ENCODE results near the gene ORC4.

The ORC4 gene

DNA sequence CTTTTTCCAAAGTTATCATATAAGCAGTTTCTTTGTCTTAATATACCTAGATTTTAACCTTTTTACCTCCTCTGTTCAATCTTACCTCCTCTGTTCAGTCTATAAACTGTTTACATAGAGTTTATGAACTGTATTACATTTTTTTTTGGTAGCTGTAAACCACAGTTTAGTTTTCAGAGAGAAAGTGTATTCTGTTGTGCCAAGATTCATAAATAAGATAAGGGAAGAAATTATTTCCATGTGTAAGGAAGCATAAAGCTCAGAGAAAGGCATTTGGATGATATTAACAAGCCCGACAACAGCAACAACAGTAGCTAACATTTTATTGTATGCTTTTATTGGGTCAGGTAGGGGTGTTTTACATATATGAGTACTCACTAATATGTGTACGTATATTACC, 104.5 kb downstream of the ORC4 start:
- DNase-seq (ENCODE audit: extremely low spot score), result no peak
- ChIA-PET POLR2A (no interaction called here), CTCF (no interaction called here)
- TF ChIP-seq BHLHE40 (IDR thresholded peaks at IDR 0.05; ENCODE audit: borderline replicate concordance) (no peak), LEF1 (IDR thresholded peaks at IDR 0.05; ENCODE audit: borderline replicate concordance) (no peak), FOXK2 (IDR thresholded peaks at IDR 0.05) (no peak)

DNA sequence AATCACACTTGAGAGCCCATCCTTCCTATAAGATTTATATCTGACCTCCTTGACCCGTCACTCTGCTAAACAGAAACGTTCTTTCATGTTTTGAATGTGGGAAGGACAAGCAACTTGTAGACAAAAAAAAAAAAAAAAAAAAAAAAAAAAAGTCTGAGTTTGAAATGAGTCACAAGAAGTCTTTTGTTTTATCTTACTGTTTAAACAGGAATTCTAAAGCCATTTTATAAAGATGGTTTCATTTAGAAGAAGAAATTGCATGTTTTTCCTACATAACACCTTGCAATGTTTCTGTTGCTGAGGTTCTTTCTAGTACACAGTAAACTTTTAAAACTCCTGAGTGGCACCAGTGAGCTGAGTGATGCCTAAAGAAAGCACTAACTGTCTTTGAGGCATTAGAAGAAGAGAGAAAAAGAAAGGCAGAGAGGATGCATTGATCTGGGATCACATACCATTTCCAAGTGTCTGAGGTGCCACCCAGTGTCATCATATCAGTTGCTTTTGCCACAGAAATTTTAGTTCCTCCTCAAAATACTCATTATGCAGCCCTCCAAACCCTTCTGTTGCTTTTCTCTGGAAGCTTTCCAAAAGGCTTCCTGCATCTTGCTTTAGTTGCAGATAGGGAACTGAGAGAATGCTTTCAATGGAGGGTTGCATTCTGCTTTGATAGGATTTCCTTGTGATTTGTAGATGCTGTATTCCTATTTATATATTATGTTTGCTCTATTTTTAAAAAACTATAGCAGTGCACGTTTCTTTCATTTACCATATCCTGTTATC, 106.6 kb downstream of the ORC4 start:
- ChIA-PET POLR2A (no interaction called here), CTCF (no interaction called here)
- DNase-seq (ENCODE audit: extremely low spot score), result no peak
- TF ChIP-seq ZNF384 (IDR thresholded peaks at IDR 0.05), result no peak
- no peak for TF ChIP-seq TARDBP (IDR thresholded peaks at IDR 0.05)
- no peak for TF ChIP-seq CTBP1 (IDR thresholded peaks at IDR 0.05; ENCODE audit: borderline replicate concordance)
- no peak for TF ChIP-seq LEF1 (IDR thresholded peaks at IDR 0.05; ENCODE audit: borderline replicate concordance)
- TF ChIP-seq BHLHE40 (IDR thresholded peaks at IDR 0.05; ENCODE audit: borderline replicate concordance), result no peak
- no peak for TF ChIP-seq HDGF (IDR thresholded peaks at IDR 0.05; ENCODE audit: borderline replicate concordance)

DNA sequence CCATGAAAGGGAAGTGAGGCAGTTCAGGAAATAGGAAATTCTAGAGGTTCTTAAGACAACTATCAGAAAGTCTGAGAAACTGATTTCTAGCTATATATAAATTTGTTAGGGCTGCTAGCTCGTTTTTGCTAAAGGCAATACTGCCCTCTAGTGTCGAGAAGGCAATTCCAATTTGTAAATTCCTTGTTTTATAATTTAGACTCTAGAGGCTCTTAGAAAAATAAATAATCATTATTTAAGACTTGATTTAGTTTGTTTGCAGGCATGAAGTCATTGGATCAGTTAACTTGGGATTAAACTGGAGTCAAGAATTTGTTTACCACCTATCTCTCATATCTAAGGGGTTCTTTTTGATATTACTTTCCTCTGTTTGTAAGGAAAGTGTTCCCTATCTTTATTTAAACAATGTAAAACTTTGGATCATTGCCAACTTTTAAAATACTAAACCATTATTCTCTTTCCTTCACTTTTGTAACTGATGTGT, 109.5 kb downstream of the ORC4 start:
- DNase-seq (ENCODE audit: extremely low spot score), result peak; percentile 21
- ChIA-PET CTCF (interaction anchor here (0.8 kb wide), 1 partner anchor 66 kb away, joined by 3 read pairs; the partner anchor contains the start of gene ACVR2A), POLR2A (no interaction called here)
- no peak for TF ChIP-seq TARDBP (IDR thresholded peaks at IDR 0.05)
- no peak for TF ChIP-seq ELF4 (IDR thresholded peaks at IDR 0.05)
- no peak for TF ChIP-seq FOXM1 (IDR thresholded peaks at IDR 0.05; ENCODE audit: borderline replicate concordance)
- TF ChIP-seq ARNT (IDR thresholded peaks at IDR 0.05), result no peak
- TF ChIP-seq NFRKB (IDR thresholded peaks at IDR 0.05), result no peak
- no peak for TF ChIP-seq CTBP1 (IDR thresholded peaks at IDR 0.05; ENCODE audit: borderline replicate concordance)
- TF ChIP-seq, protein P1, sequence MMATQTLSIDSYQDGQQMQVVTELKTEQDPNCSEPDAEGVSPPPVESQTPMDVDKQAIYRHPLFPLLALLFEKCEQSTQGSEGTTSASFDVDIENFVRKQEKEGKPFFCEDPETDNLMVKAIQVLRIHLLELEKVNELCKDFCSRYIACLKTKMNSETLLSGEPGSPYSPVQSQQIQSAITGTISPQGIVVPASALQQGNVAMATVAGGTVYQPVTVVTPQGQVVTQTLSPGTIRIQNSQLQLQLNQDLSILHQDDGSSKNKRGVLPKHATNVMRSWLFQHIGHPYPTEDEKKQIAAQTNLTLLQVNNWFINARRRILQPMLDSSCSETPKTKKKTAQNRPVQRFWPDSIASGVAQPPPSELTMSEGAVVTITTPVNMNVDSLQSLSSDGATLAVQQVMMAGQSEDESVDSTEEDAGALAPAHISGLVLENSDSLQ (IDR thresholded peaks at IDR 0.05), result no peak
- no peak for TF ChIP-seq SUZ12 (IDR thresholded peaks at IDR 0.05)
- no peak for TF ChIP-seq ZNF384 (IDR thresholded peaks at IDR 0.05)
- TF ChIP-seq SP1 (IDR thresholded peaks at IDR 0.05), result no peak
- no peak for TF ChIP-seq L3MBTL2 (conservative IDR thresholded peaks at IDR 0.05)
- TF ChIP-seq HDGF (IDR thresholded peaks at IDR 0.05; ENCODE audit: borderline replicate concordance), result no peak
- no peak for TF ChIP-seq LEF1 (IDR thresholded peaks at IDR 0.05; ENCODE audit: borderline replicate concordance)
- no peak for TF ChIP-seq FOXK2 (IDR thresholded peaks at IDR 0.05)
- no peak for TF ChIP-seq FOXA1 (IDR thresholded peaks at IDR 0.05)
- TF ChIP-seq BHLHE40 (IDR thresholded peaks at IDR 0.05; ENCODE audit: borderline replicate concordance), result no peak

DNA sequence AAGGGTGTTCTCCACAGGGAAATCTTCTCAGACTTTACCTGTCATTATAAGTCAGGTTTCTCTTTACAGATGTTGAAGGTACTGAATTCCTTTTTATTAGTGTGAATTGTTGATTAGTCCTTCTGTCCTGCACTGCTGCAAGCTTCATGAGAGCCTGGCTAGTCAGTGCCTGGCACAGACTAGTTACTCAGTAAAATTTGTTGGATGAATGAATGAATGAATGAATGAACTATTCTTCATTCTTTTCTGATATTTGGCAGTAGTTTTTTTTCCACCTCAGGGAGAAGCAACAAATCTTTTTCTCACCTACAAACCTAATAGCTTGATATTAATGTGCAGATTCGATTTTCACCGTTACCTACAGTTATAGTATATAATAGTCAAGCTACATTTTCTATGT, 111.4 kb downstream of the ORC4 start:
- POLR2A ChIA-PET, result no interaction called here
- DNase-seq (ENCODE audit: extremely low spot score), result no peak
- CTCF ChIA-PET, result no interaction called here
- TF ChIP-seq FOXK2 (IDR thresholded peaks at IDR 0.05) (no peak), SUZ12 (IDR thresholded peaks at IDR 0.05) (no peak), L3MBTL2 (conservative IDR thresholded peaks at IDR 0.05) (no peak)

DNA sequence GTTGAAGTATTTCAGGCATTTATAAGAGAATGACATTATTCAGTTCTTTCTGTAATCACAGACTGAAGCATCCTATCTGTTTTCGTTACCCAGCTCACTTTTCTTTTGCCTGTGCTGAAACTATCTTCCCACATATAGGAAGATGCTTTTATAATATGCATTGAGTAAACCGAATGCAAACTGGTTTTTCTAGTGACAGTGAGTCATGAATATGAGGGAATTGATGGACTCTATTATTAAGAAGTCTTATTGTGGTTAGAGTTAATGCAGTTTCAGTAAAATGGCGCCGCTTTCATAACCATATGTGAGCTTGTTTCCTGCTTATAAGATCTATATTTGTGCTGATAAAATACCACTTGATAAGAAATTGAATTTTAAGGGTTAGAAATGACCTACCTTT, 116.5 kb downstream of the ORC4 start:
- ChIA-PET CTCF (no interaction called here), POLR2A (no interaction called here)
- no peak for DNase-seq (ENCODE audit: extremely low spot score)
- TF ChIP-seq TARDBP (IDR thresholded peaks at IDR 0.05) (no peak), ELF4 (IDR thresholded peaks at IDR 0.05) (no peak), HDGF (IDR thresholded peaks at IDR 0.05; ENCODE audit: borderline replicate concordance) (no peak), BHLHE40 (IDR thresholded peaks at IDR 0.05; ENCODE audit: borderline replicate concordance) (no peak), SUZ12 (IDR thresholded peaks at IDR 0.05) (no peak), FOXA1 (IDR thresholded peaks at IDR 0.05) (no peak), LEF1 (IDR thresholded peaks at IDR 0.05; ENCODE audit: borderline replicate concordance) (no peak), FOXK2 (IDR thresholded peaks at IDR 0.05) (no peak), SP1 (IDR thresholded peaks at IDR 0.05) (no peak), CTBP1 (IDR thresholded peaks at IDR 0.05; ENCODE audit: borderline replicate concordance) (no peak), ZNF384 (IDR thresholded peaks at IDR 0.05) (no peak), FOXM1 (IDR thresholded peaks at IDR 0.05; ENCODE audit: borderline replicate concordance) (no peak), L3MBTL2 (conservative IDR thresholded peaks at IDR 0.05) (no peak), ARNT (IDR thresholded peaks at IDR 0.05) (no peak), NFRKB (IDR thresholded peaks at IDR 0.05) (no peak)
- TF ChIP-seq, protein P1 (IDR thresholded peaks at IDR 0.05), result no peak

DNA sequence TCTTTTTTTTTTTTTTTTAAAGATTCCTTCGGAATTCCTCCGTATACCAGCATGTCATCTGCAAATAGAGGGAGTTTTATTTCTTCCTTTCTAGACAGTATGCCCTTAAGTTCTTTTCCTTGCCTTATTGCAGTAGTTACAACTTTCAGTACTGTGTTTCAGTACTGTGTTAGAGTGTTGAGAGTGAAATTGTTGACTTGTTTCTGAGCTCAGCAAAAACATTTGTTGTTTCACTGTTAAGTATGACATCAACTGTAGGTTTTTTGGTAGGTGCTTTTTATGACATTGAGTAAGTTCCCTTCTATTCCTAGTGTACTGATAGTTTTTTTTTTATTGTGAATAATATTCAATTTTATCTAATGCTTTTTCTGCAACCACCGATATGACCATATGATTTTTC, 131.9 kb downstream of the ORC4 start:
- POLR2A ChIA-PET, result no interaction called here
- peak; percentile 52; the same call in 1 of the 2 replicates for TF ChIP-seq ZNF384 (IDR thresholded peaks at IDR 0.05)
- TF ChIP-seq L3MBTL2 (conservative IDR thresholded peaks at IDR 0.05), result no peak
- CTCF ChIA-PET, result no interaction called here
- DNase-seq (ENCODE audit: extremely low spot score), result no peak

DNA sequence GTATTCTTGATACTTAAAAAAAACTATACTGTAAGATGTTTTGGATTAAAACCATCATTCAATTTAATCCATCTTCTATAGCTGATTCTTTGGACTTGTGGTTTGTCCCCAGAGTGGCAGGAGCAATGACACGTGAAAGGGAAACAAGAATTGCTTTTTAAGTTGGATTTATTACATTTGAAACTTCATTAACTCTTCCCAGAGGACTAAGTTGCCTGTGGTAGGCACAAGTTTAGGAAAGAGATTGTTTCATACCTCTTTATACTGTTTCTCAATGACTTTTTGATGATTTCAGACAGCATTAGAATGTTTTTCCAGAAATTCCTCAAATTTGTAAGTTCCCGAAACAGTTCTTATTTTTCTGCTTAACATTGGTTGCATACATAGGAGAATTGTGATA, 134.4 kb downstream of the ORC4 start:
- no peak for DNase-seq (ENCODE audit: extremely low spot score)
- ChIA-PET POLR2A (no interaction called here), CTCF (no interaction called here)
- TF ChIP-seq FOXK2 (IDR thresholded peaks at IDR 0.05) (no peak), SUZ12 (IDR thresholded peaks at IDR 0.05) (no peak), NFRKB (IDR thresholded peaks at IDR 0.05) (no peak), SP1 (IDR thresholded peaks at IDR 0.05) (no peak), FOXM1 (IDR thresholded peaks at IDR 0.05; ENCODE audit: borderline replicate concordance) (no peak), BHLHE40 (IDR thresholded peaks at IDR 0.05; ENCODE audit: borderline replicate concordance) (no peak), ARNT (IDR thresholded peaks at IDR 0.05) (no peak), HDGF (IDR thresholded peaks at IDR 0.05; ENCODE audit: borderline replicate concordance) (no peak)
- TF ChIP-seq, protein P1 (IDR thresholded peaks at IDR 0.05), result peak; percentile 14; the same call in 1 of the 2 replicates
